Activated CD4-positive, alpha-beta T cell treated with anti-CD3 and anti-CD28 coated beads, Interleukin-2, amount 50 U/mL, for 1 hour (primary cell): ENCODE measurements around the gene TMEM87B.

ENCODE experiments used
- DNase-seq: peaks from one replicate; pipeline ENCODE4 v3.0.0-alpha.2; 2020

Gene TMEM87B, protein sequence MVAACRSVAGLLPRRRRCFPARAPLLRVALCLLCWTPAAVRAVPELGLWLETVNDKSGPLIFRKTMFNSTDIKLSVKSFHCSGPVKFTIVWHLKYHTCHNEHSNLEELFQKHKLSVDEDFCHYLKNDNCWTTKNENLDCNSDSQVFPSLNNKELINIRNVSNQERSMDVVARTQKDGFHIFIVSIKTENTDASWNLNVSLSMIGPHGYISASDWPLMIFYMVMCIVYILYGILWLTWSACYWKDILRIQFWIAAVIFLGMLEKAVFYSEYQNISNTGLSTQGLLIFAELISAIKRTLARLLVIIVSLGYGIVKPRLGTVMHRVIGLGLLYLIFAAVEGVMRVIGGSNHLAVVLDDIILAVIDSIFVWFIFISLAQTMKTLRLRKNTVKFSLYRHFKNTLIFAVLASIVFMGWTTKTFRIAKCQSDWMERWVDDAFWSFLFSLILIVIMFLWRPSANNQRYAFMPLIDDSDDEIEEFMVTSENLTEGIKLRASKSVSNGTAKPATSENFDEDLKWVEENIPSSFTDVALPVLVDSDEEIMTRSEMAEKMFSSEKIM

DNA sequence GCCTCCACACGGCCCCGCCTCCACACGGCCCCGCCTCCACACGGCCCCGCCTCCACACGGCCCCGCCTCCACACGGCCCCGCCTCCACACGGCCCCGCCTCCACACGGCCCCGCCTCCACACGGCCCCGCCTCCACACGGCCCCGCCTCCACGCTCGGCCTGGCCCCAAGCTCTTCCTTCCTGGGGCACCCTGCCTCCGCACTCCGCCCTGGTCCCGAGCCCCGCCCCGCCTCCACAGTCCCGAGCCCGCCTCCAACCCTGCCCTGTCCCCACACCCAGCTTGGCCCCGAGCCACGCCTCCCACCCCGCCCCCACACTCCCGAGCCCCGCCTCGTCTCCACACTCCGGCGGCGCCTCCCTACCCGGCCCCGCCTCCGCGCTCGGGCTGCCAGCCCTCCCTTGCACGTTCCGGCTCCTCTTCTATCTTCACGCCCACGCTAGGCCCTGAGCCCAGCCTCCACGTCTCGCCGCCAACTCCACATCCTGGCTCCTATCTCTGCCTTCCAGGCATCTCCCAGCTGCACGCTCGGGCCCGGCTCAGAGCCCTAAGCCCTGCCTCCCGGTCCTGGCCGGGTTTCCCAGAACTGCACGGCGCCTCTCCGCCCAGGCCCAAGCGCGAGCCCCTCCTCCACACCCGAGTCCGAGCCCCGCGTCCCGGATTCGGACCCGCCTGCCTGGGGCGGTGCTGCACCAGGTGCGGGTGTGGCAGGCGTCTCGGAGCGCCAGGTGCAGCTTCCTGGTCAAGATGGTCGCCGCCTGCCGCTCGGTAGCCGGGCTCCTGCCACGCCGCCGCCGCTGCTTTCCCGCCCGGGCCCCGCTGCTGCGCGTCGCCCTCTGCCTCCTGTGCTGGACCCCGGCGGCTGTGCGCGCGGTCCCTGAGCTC lies at the start of gene TMEM87B:
TSS of gene TMEM87B (plus strand) at position 423 of the 883 bp plus-strand sequence. CDS start at position 746, 323 bp downstream.
- peak; percentile 98 for DNase-seq

DNA sequence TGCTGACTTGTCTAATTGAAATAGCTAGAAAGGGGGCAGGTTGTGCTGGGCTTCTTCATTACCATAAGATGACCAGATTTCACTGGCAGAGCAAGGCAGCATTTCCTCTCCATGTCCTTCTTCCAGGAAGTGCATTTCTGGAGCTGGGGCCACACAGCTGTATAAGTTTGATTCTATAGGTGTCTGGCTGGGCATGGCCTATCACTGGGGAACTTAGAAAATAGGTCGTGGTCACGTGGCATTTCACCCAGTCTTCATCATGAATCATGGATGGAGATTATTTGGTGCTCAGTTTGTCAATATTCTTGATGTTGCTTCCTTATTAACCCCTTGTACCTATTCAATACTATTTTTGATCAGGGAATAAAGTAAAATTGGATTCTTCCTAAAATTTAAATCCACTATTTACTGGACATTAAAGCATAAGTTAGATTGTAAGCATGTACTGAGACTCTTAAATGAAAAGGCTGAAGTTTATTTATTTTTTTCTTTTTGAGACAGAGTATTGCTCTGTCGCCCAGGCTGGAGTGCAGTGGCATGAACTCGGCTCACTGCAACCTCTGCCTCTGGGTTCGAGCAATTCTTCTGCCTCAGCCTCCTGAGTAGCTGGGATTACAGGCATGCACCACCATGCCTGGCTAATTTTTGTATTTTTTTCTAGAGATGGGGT lies 49.5 kb upstream of the TMEM87B start:
- no peak for DNase-seq

DNA sequence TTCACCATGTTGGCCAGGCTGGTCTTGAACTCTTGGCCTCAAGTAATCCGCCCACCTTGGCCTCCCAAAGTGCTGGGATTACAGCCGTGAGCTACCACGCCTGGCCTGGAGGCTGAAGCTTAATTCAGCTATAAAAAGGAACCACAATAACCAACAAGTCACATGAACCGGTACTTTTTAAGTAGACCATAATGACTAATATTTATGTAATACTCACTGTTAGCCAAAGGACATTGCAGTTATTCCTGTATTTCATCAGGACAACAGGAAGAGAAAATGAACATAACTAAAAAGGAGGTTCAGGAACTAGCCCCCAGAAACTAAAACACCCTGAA lies 49.0 kb upstream of the TMEM87B start:
- DNase-seq = no peak

DNA sequence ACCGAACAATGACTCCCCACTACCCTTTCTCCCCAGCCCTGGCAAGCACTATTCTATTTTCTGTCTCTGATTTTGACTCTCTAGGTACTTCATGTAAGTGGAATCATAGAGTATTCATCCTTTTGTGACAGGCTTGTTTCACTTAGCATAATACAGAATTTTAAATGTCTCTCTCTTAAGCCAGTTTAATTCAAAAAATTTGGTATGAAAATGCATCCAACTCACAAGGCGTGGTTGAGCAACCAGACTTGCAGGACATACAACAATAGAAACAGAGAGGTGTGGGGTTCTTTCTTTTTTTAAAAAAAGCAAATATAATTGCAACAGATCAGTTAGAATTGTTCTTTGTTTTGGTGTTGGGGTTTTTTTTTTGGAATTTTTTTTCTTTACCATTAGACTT lies 47.6 kb upstream of the TMEM87B start:
- no peak for DNase-seq

DNA sequence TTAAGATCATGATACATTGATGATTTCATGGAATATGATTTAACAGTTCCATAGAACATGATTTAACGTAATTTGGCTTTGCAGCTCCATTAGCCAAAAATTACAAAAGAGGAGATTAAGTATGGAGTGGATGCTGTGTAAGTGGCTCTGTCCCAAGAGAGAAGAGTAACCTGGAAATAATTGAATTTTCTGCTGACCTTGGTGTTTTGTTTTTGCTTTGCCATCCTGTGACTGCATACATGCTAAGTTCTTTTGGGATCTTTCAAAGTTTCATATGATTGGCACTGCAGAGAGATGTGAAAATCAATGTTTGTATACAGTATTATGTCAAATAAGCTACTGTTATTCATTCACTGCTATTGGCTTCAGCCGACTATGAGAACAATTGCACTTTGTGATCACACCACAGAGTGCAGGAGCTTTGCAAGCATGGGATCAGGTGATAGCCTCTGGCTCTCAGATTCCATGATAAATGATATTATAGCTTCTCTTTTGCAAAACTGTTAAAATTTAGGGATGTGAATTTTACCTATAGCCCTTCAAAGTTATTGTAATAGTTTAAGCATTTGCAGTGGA lies 46.1 kb upstream of the TMEM87B start:
- DNase-seq = no peak

DNA sequence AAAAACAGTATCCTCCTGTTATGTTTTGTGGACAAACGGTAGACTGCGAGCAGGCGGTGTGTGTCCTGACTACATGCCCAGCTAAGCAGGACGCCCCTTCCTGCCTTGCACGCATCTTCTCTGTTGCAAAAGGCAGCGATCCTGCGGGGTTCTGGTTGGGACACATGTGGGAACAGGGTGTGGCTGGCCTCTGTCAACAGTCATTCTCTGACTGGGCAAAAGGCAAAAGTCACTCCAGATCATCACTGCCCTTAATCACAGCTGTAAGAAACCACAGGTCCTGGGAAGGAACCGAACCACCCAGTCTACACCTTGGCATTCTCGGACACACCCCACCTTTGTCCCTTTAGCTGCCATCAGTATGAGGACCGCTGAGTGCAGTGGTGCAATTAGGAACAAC lies 44.3 kb upstream of the TMEM87B start:
- no peak for DNase-seq

DNA sequence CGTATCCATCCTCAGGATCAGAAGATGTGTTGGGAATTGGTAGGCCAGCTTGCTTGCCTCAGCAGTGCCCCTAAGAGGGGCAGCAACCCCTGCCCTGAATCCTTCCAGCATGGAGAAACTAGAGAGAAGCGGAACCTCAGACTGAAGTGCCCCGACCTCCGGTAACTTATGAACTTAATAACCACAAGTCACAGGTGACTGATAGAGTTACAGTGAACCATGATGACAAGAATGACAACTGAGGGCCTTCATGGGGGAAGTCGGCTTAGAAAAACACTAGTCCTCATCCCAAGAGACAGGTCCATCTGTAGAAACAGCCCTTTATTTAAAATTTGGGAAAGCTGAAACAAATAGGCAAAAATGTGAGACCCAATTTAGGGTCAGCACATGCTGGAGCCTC lies 42.5 kb upstream of the TMEM87B start:
- DNase-seq = no peak

DNA sequence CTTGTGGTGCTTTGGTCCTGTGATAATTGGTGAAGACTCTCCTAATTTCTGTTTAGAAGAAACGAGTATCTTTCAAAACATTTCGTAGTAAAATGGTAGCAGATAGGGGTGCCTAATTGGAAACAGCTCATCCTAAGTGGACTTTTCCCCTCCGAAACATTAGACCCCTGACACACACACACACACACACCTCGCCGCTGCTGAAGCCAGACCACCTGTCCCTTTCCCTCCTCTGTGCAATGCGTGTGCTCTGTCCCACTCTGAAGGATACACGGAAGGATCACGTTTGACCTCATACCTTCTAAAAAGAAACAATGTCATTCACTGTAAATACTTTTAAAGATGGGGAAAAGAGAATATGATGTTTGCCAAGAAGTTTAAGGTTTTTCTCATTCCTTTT lies 36.2 kb upstream of the TMEM87B start:
- no peak for DNase-seq

DNA sequence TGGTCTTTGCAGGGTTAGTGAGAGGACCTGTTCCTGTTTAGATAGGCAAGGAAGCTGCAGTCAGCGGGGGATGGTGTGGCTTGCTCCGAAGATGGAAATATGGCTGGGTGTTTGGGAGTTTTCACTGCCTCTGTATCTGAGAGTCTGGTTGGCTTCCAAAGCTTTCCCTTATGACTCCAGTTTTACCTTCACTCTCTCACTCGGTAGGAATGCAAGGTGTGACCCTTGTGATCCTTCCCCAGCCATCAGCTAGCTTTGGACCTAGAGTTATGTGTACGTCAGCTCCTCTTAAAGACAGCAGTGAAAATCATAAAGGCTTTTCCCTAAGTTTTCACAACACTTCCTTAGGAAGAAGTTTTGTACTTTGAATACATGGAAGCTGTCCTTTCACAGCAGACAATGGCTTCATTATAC lies 35.5 kb upstream of the TMEM87B start:
- DNase-seq = no peak

DNA sequence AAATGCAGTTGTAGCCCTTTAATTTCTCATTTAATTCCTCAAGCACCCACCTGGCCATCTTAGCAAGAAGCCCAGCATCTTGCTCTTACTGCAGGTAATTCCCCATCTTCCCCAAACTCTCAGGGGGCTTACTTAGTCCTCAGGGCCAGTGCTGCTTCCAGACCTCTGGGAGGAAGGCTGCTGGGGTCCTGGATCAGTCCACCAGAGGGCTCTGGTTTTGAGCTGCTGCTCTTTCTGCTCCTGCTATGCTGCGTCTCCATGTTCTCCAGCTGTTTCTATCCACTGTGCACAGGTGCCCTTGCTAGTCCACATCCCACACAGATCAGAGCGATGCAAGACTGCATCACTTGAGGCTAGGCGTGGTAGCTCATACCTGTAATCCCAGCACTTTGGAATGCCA lies 34.5 kb upstream of the TMEM87B start:
- DNase-seq = no peak

DNA sequence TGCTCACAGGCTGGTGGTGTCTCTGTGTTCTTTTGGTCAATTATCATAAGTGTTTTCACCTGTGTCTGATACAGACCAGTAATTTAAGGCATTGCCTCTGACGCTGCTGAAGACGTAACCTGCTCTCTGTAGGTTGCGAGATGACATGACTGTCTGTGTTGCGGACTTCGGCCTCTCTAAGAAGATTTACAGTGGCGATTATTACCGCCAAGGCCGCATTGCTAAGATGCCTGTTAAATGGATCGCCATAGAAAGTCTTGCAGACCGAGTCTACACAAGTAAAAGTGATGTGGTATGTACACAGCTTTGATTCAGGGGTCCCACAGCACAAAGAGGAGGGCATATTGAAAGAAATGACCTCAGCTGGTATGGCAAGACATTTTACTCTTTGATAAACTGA lies 33.8 kb upstream of the TMEM87B start:
- DNase-seq = no peak

DNA sequence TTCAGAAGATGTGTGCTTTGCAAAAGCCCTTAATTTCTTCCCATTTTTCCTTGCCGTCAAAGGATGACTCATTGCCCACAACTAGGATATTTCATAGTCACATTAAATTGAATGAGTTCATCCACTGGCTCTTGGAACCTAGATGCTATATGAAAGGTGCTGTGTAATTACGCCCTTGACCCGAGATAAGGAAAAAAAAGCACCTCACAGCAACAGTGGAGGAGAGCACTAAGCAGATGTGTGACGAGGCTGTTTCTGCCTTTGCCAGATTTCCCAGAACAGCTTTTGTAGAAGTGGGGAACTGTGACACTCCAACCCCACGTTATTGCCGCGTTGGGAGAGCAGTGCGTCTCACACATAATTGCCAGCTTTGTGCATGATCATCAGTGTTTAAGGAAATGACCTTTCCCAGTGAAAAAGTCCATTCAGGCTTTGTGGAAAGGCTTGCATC lies 33.3 kb upstream of the TMEM87B start:
- no peak for DNase-seq

DNA sequence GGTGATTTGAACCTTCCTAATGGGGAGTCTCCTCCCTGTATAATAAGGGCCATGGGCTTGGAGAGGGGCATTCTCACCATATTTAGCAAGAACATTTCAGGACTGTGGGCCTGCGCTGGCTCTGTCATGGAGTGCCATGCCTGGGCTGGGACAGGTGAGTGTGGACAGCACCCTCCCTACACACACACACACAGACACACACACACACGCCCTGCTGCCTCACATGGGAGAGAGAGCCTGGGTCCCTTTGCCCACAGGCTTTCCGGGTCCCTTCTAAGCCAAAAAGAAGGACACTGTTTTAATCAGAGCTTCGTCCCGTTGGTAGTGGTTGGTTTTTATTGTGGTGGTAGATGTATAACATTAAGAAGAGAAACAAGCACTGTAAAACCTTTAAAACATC lies 31.4 kb upstream of the TMEM87B start:
- no peak for DNase-seq

DNA sequence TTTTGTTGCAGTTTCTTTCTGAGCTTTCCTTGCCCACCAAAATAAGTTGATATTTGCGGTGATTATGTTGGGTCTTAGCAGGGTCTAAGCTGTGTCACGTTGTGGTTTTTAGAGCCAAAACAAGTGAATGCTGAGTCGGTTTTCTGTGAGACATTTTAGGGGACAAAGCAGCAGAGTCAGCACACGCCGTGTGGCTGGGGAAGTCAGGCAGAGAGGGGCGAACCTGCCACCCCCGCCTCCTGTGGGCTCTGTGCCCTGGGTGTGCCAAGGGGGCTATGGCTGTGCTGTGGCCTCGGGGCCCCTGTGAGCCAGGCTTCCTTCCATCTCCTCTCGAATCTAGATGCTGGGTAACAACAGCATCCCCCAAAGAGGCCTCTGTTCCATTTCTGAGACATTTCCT lies 30.8 kb upstream of the TMEM87B start:
- DNase-seq = no peak

DNA sequence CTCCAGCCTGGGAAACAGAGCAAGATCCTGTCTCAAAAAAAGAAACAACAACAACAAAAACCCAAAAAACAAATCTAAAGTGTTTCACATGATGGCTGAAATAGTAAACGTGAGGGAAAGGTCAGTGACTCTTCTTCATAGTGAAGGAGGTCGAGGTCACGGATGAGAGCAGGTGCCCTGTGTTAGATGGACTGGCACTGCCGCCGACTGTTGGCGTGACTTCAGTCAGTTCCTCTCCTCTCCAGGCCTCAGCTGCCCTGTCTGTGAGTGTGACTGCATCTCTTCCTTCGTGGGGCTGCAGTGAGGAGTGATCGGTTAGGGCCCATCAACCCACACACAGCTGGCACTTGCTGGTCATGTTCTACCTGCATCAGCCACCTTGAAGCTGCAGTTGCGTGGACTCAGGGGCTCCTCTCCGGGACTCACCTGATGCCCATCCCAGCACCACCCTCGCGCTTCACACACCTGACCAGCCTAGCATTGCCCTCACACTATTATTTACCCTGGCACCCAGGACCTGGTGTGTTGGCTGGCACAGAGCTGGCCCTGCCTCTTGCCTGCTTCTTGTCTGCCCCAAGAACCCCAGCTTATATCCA lies 30.1 kb upstream of the TMEM87B start:
- no peak for DNase-seq

DNA sequence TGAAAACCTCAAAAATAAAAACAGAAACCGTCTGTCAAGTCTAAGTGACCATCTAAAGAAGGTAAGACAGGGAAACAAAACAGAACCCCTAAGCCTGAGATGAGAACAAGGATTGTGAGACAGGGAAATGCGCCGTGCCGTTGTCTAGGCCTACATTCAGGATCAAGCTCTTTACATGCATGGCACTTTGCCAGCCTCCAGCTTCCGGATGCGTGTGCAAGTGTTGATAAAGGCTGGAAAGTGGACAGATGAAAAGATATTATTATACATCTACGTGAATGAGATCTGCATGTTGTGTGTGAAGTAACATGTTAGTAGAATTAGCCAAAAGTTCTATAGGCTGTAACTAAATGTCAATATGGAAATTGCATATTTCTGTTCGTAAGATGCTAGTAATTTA lies 28.6 kb upstream of the TMEM87B start:
- DNase-seq = no peak

DNA sequence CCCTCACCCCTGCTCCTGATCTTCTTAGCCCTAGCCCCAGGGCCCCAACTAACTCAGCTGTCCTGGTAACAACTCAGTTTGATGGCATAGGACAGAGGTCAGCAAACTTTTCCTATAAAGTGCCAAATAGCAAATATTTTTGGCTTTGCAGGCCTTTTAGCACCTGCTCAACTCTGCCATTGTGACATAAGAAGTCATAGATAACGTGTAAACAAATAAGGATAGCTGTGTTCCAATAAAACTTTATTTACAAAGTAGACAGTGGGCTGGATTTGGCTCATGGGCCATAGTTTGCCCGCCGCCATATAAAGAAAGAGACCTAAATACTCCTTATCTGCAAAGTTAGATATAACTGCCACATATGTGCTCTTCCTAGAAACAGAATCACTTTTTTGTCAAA lies 27.3 kb upstream of the TMEM87B start:
- no peak for DNase-seq

DNA sequence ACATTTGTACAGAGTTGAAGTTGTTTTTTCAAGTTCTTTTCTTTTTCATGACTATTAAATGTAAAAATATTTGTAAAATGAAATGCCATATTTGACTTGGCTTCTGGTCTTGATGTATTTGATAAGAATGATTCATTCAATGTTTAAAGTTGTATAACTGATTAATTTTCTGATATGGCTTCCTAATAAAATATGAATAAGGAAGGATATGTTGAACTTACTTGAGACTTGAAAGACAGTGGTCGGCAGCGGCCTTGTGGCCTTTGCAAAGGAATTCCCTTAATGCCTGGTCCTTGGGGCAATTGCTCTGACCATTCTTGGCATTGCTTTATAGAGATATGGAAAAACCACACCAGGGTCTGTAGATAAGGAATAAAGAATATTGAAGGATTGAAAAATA lies 25.9 kb upstream of the TMEM87B start:
- no peak for DNase-seq

DNA sequence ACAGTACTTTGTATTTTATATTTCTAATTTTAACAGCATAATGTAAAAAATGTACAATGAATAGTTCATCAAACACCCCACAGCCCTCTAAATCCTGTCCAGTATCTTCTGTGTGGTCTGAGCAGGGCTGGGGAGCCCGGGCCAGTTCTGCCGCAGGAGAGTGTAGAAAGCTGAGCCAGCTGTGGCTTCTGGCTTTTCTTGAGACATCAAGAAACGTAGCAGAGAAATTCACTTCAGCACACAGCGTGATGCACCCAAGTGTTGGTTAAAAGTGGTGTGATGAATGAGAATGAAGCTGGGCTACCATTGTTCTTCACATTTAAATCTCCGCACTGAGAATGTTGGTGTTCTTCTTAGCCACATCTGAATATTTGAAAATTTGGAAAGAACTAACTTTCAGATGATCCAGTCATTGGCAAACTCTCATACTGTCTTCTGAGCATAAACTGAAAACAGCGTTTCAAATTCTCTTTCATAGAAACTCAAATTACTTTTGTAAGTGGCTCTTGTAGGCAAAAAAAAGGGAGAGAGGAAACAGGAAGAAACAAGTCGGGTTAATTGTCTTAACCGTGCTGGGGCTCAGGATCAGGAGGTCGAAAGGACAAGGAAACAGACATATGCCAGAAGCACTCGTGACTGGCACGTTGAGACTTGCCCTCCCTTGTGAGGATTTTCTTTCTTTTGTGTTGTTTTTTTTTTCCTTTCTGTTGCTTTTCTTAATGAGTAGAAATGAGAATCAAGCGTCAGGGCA lies 23.4 kb upstream of the TMEM87B start:
- no peak for DNase-seq

DNA sequence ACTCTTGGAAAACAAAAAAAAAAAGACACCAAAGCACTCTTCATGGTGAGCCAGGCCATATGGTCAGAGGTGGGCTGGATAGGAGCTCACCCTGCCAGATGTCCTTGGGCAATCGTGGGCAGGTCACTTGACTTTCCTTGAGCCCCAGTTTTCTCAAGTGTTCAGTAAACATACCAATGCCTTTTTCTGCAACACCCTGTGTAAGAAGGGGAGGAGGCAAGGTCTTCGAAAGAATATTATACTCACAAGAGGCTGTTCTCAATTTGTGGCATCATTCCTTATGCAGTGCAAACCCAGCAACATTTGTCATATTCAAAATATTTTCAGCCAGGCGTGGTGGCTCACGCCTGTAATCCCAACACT lies 22.9 kb upstream of the TMEM87B start:
- DNase-seq = no peak

DNA sequence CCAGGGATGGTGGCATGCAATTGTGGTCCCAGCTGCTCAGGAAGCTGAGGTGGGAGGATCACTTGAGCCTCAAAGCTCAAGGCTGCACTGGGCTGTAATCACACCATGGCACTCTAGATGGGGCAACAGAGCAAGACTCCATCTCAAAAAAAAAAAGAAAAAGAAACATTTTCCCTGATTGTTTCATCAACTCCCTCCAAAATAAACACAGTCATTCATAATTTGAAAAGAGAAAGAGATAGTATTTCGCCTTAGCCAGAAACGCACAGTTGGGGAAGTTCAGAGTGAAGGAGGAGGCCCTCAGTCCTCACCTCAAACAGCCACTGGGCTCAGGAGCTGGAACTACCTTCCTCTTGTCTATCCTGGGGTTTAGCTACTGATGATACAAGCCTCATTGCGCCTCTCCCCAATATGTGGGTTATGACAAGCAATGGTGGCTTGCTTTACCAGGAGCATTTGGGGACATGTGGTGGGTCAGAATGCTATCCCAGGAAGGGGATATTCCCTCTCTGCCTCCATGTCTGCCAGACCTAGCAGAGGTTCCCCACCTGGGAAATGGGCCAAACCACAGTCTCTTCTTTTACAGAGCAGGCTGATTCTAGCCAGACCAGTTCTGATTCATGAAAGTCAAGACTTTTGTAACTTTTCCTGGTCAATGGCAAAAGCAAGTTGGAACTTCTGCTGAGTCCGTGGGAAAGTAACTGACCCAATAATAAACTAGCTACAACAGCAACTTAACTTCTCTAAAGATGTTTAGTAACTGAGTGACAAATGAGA lies 22.2 kb upstream of the TMEM87B start:
- DNase-seq = no peak
